Dermis microvascular lymphatic vessel endothelial cell (primary cell): ENCODE data around the gene SPOCK2. TPM values are rescaled to one million over a fixed set of nuclear protein-coding genes. Genes with fewer than 3 reads are reported as not detected.

Experiments used
- DNase-seq, 2 donors: peaks; one replicate each; pipeline versions ENCODE4 v3.0.0 to v3.0.0-alpha.2; 2010; ENCODE audit warnings: low read depth in 2 of 2
- total RNA-seq: library from RNA; depleted of rRNA; stranded (reverse); fragments of >200 nt; gene quantifications from 2 replicates; pipeline ENCODE4 v1.2.1, GENCODE V29; 2014

Gene SPOCK2
- total RNA-seq, 1 donor from 2014 or later: 1.9 TPM

DNA sequence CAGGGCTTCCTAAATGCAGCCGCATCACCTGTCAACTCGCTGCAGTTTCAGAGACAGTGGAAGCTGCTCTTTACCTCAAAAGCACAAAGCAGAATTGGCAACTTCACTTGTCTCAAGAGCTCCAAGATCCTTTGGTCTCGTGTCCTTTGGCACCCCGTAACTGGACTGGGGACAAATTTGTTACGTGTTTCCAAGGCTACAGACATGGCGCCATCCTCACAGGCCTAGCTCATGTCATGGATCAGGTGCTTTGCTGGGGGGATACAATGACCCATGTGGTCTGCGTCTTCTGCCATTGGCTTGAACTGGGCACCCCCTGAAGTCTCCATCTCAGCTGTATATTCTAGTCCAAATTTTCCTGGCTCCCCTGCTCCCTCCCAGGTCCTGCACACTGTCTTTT lies 75.6 kb downstream of the SPOCK2 start:
- DNase-seq: no peak

DNA sequence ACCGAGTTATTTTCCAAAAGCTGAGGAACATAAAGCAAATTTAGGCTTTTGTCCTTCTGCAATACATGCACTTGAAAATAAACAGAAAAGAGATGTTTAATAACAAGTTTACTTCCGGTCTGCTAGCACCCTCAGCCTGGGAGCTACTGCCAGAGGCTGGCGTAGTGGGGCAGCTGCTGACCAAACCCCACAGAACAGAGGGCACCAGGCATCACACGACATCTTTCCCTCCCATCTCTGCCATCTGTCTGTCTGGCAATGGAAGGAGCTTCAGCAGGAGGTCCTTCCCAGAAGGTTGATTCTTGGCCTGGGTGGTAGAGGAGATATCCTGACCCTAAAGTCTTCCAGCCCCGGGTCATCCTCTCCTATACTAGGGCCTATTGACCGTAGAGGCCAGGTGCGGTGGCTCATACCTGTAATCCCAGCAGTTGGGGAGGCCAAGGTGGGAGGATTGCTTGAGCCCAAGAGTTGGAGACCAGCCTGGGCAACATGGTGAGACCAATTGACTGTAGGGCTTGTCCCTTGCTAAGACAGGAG lies 76.3 kb downstream of the SPOCK2 start:
- no peak for DNase-seq

DNA sequence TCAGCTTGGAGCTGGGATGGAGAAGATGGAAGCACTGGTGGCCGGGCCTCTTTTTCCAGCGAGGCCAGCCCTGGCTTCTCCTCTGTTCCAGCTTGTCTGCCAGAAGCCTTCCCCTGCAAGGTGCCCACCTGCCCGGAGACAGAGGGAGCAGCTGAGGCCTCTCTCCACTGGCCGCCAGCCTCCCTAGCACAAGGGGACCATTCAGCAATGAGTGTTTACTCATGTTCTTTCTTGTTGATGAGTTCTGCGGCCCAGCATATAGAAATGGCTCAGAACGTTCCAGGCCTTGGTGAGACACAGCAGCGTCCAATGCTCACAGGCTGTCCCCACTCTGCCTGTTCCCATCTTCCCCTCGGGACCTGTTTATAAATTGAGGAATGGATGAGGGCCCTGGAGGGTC lies 76.9 kb downstream of the SPOCK2 start:
- no peak for DNase-seq

DNA sequence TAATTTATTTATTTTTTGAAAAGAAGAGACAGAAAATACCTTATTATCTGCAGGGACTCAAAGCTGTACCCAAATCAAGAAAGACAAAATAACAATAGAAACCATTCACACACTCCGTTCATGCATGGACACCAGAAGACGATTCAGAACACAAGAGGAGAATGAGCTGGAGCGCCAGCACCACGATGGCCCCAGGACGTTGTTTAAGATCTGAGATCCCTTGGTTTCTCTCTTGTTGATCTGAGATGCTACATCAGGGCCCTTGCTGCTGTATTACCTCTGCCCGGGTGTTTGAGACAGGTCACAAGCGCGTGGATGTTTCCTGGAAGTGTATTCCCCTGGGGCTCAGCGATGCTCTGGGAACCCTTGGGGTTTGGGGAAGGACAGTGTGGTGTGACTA lies 77.3 kb downstream of the SPOCK2 start:
- no peak for DNase-seq

DNA sequence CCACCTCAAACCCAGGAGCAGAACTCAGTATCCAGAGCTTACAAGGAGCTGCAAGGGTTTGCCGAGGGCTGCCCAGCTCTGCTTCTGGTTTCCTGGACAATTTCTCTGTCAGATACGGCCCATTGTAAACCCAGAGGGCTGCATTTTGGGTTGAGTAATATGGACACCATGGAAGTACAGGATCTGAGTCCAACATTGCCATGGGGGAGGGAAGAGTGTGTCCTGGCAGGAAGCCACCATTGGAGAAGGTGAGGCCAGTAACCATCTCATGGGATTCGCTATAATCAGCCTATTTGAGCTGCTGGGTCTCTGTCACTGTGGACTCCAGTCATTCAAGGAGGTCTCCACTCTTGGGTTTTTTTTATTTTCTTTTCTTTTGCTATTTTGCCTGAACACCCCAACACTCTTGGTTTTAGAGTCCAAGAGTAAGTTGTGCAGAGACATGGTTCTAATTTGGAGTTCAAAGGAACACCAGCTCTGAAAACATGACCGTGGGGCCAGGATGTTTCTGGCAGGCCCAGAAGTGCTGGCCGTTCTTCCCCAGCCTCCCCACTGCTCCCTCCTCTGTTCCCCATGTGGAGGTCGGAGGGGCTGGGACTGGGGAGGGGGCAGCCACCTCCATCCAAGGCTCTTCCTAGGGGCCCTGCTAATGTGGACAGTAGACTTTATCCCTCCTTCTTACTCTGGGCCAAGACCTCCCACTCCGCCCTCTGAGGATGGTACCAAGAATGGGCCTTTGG lies 77.9 kb downstream of the SPOCK2 start:
- no peak for DNase-seq

DNA sequence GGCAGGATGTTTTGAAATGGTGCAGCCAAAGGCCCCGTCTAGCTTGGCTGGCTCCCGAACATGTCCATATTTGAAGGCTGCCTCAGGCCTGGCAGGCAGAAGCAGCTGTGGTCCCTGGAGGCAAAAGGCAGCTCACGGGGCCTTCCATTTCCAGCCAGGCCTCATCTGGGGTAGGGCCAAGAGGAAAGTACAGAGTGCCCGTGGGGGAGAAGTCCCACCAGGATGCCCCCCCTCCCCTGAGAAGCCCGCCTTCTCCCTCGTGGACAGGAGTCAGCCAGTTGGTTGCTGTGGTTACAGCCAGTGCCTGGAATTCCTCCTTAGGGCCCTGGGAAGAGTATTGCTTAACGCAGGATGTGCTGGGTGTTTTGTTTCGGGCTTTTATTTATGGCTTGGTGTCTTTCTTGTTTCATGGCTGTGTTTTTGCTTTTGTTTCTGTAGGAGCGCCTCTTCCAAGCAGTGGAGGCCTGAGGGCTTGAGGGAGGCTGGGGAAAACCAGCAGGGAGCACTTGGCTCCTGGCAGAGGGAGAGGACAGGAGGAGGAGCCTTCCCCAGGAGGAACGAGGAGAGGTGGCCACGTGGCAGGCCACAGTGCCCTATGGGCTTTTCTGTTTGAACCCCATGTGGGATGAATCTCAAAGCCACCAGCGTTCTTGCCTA lies 78.8 kb downstream of the SPOCK2 start:
- DNase-seq: peak; percentile 73 to 90

DNA sequence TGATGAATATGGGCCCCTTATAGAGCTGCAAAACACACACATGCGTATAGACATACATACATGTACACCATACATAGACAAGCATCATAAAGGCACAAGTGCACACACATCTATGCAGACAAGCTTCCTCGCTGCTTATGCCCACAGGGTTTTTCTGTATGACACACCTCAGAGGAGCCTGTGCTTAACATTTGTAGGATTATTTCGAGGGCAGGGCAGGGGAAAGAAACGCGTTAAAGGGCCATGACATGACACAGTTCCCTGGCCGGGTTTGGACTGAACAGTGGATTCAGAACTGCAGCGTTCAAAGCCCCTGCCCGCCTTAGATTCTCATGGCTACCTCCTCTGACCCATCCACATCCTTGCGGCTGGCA lies 79.3 kb downstream of the SPOCK2 start:
- no peak for DNase-seq

Other genes with a start within 250 kb of the SPOCK2 start
- 416 and 874 TPM in 2 replicates for gene PSAP, start 237.3 kb downstream of the SPOCK2 start, total RNA-seq
- 4.6 and 6.2 TPM in 2 replicates for gene CHST3, start 124.2 kb downstream of the SPOCK2 start, total RNA-seq
- gene ANAPC16, start 127.5 kb upstream of the SPOCK2 start, total RNA-seq: 43.3 and 69.7 TPM in 2 replicates
- 23.5 and 26.2 TPM in 2 replicates for gene ASCC1, start 127.7 kb upstream of the SPOCK2 start, total RNA-seq
- gene DDIT4, start 185.4 kb upstream of the SPOCK2 start, total RNA-seq: 128 and 193 TPM in 2 replicates